GM23338 (cell line): ENCODE data around the gene NHEJ1. TPM values are rescaled to one million over a fixed set of nuclear protein-coding genes. Genes with fewer than 3 reads are reported as not detected.

Experiments
- ATAC-seq: fragments of 200-7000 bp; cut with Tn5 transposase; 3 replicates; pipeline ENCODE4 v1.9.1; 2020
- DNase-seq: peaks from one replicate; pipeline ENCODE4 v3.0.0-alpha.2; 2015; ENCODE audit warnings: low spot score
- H2AFZ ChIP-seq: fragments of 200-600 bp; sonication (generic); 2 replicates; pipeline ENCODE4 v1.8.0; 2016; ENCODE audit warnings: antibody characterized with exemption, mild to moderate bottlenecking, moderate library complexity
- H3F3A ChIP-seq: fragments of 200-600 bp; sonication (generic); replicated peaks from 2 replicates; pipeline ENCODE4 v1.8.0; 2017; ENCODE audit warnings: antibody characterized with exemption, mixed run types, low read depth
- H3K27ac ChIP-seq: fragments of 200-600 bp; sonication (generic); 2 replicates; pipeline ENCODE4 v1.6.1; 2016; ENCODE audit warnings: low read depth
- H3K27me3 ChIP-seq: fragments of 200-600 bp; sonication (generic); 2 replicates; pipeline ENCODE4 v1.8.0; 2016; ENCODE audit warnings: mild to moderate bottlenecking, mixed run types, moderate library complexity; ENCODE audit not compliant: insufficient read depth
- H3K36me3 ChIP-seq: fragments of 200-600 bp; sonication (generic); 2 replicates; pipeline ENCODE4 v1.8.0; 2016; ENCODE audit warnings: mild to moderate bottlenecking; ENCODE audit not compliant: insufficient read depth
- H3K4me1 ChIP-seq: fragments of 200-600 bp; sonication (generic); 2 replicates; pipeline ENCODE4 v1.8.0; 2016; ENCODE audit warnings: mild to moderate bottlenecking, moderate library complexity; ENCODE audit not compliant: insufficient read depth
- H3K4me2 ChIP-seq: fragments of 200-600 bp; sonication (generic); 2 replicates; pipeline ENCODE4 v1.7.1; 2017; ENCODE audit warnings: mixed run types
- H3K4me3 ChIP-seq: fragments of 200-600 bp; sonication (generic); 2 replicates; pipeline ENCODE4 v1.6.1; 2016; ENCODE audit warnings: mixed run types
- H3K79me2 ChIP-seq: fragments of 200-600 bp; sonication (generic); replicated peaks from 2 replicates; pipeline ENCODE4 v1.8.0; 2017; ENCODE audit warnings: mild to moderate bottlenecking; ENCODE audit not compliant: insufficient read depth
- H3K9me2 ChIP-seq: fragments of 200-600 bp; sonication (generic); 2 replicates; pipeline ENCODE4 v1.8.0; 2017; ENCODE audit not compliant: insufficient read depth
- H4K20me1 ChIP-seq: fragments of 200-600 bp; sonication (generic); replicated peaks from 2 replicates; pipeline ENCODE4 v1.8.0; 2017; ENCODE audit warnings: mild to moderate bottlenecking; ENCODE audit not compliant: insufficient read depth
- H3K27ac Mint-ChIP-seq: 2 replicates; pipeline ENCODE4 v1.8.0; 2020; ENCODE audit warnings: inconsistent platforms, mild to moderate bottlenecking, moderate library complexity, mixed read lengths
- H3K27me3 Mint-ChIP-seq: 3 replicates; pipeline ENCODE4 v1.8.0; 2022; ENCODE audit warnings: low read depth, mild to moderate bottlenecking, moderate library complexity, mixed read lengths, inconsistent platforms; ENCODE audit not compliant: insufficient read depth, poor library complexity
- H3K36me3 Mint-ChIP-seq: 3 replicates; pipeline ENCODE4 v1.8.0; 2021; ENCODE audit warnings: low read depth, mild to moderate bottlenecking, inconsistent platforms, moderate library complexity, mixed read lengths
- H3K4me1 Mint-ChIP-seq: 3 replicates; pipeline ENCODE4 v1.8.0; 2020; ENCODE audit warnings: mild to moderate bottlenecking, inconsistent platforms, mixed read lengths
- H3K4me3 Mint-ChIP-seq: 3 replicates; pipeline ENCODE4 v1.8.0; 2021; ENCODE audit warnings: moderate library complexity, mild to moderate bottlenecking, inconsistent platforms, mixed read lengths
- H3K9me3 Mint-ChIP-seq: 3 replicates; pipeline ENCODE4 v1.8.0; 2020; ENCODE audit warnings: moderate library complexity, mild to moderate bottlenecking, inconsistent platforms, mixed read lengths
- CREB1 ChIP-seq: fragments of 250-450 bp; sonication (Bioruptor Pico); IDR thresholded peaks from 2 replicates; pipeline ENCODE4 v1.5.0; 2020; ENCODE audit warnings: low read depth, mild to moderate bottlenecking, moderate library complexity
- EZH2 ChIP-seq: fragments of 200-600 bp; sonication (generic); IDR thresholded peaks from one replicate; pipeline ENCODE4 v1.8.0; 2017; ENCODE audit warnings: antibody characterized with exemption, mild to moderate bottlenecking, low read depth; ENCODE audit not compliant: unreplicated experiment
- STAT1 ChIP-seq: IDR thresholded peaks from one replicate; pipeline ENCODE4 v1.6.1; 2016; ENCODE audit warnings: antibody characterized with exemption; ENCODE audit not compliant: unreplicated experiment
- polyA plus RNA-seq: library from polyadenylated mRNA; unstranded; fragments of >200 nt; fragmentation: Nextera tagmentation; extraction: Ambion mirVana; gene quantifications from 2 replicates; pipeline ENCODE4 v1.2.1, GENCODE V29; 2016
- total RNA-seq: library from RNA; depleted of rRNA; stranded (reverse); fragments of >200 nt; shearing (Covaris generic); gene quantifications from 2 replicates; pipeline ENCODE4 v1.2.3, GENCODE V29; 2014
- TF ChIP-seq, protein P1 (sequence below), 2 experiments: fragments of 200-600 bp in 1 of 2; sonication (generic) in 1 of 2; conservative IDR thresholded peaks; 2 replicates each; pipeline versions ENCODE4 v1.5.1 to v1.6.1; 2016 to 2017; ENCODE audit warnings: antibody characterized with exemption in 2 of 2, low read depth in 2 of 2, mild to moderate bottlenecking in 2 of 2, moderate library complexity in 1 of 2
- TF ChIP-seq, protein P2 (sequence below): IDR thresholded peaks from one replicate; pipeline ENCODE4 v1.6.1; 2018; ENCODE audit warnings: antibody characterized with exemption; ENCODE audit not compliant: unreplicated experiment
- TF ChIP-seq, protein P3 (sequence below): fragments of 250-450 bp; sonication (Bioruptor Pico); IDR thresholded peaks from 2 replicates; pipeline ENCODE4 v1.5.0; 2020; ENCODE audit warnings: mild to moderate bottlenecking, moderate library complexity

Gene NHEJ1
- total and polyA plus RNA-seq, 2 experiments from 2014 or later: 19.6 to 30.6 TPM

DNA sequence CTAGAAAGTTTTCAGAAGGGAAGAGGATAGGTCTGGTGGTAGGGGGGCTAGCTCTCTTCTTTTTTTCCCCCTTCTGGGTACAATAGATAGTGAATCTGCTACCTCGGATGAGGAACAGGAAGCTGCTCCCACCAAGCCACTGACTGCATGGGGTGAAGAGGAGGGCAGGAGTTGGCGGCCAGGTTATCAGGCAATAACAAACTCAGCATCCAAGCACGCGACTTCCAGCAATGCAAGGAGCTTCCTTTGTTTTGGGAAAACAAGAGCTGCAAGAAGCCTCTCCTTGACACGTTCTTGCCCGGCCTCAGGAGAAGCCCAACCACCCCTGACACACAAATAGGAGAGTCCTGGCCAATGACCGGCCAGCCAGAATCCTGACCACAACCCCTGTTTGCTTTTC, 32.2 kb downstream of the NHEJ1 start:
- no peak overlapping the region for H2AFZ ChIP-seq
- no peaks in the 10 kb centered on the region for H3K36me3 ChIP-seq
- no peaks in the 10 kb centered on the region for H3K9me2 ChIP-seq
- ATAC-seq (no peak), DNase-seq (no peak)
- H3K9me3 Mint-ChIP-seq: no peaks in the 10 kb centered on the region
- H3K27ac ChIP-seq: no peak overlapping the region
- no peaks in the 10 kb centered on the region for H3K36me3 Mint-ChIP-seq
- peaks cover 6% of the 10 kb centered on the region; the same call in 1 of the 2 replicates for H4K20me1 ChIP-seq
- no peaks in the 10 kb centered on the region for H3K27me3 ChIP-seq
- no peak overlapping the region for H3K4me3 Mint-ChIP-seq
- H3K4me2 ChIP-seq: no peak overlapping the region
- H3F3A ChIP-seq: no peaks in the 10 kb centered on the region
- TF ChIP-seq, protein P1, sequence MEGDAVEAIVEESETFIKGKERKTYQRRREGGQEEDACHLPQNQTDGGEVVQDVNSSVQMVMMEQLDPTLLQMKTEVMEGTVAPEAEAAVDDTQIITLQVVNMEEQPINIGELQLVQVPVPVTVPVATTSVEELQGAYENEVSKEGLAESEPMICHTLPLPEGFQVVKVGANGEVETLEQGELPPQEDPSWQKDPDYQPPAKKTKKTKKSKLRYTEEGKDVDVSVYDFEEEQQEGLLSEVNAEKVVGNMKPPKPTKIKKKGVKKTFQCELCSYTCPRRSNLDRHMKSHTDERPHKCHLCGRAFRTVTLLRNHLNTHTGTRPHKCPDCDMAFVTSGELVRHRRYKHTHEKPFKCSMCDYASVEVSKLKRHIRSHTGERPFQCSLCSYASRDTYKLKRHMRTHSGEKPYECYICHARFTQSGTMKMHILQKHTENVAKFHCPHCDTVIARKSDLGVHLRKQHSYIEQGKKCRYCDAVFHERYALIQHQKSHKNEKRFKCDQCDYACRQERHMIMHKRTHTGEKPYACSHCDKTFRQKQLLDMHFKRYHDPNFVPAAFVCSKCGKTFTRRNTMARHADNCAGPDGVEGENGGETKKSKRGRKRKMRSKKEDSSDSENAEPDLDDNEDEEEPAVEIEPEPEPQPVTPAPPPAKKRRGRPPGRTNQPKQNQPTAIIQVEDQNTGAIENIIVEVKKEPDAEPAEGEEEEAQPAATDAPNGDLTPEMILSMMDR (conservative IDR thresholded peaks at IDR 0.05; ENCODE audit: low read depth in 2 of 2): no peak
- no peak for TF ChIP-seq STAT1
- no peak for TF ChIP-seq EZH2
- no peak overlapping the region; the same call in 1 of the 2 replicates for H3K27ac Mint-ChIP-seq
- peaks cover 5% of the 10 kb centered on the region; the same call in 1 of the 2 replicates for H3K4me1 ChIP-seq
- H3K4me1 Mint-ChIP-seq: peaks cover 10% of the 10 kb centered on the region; the same call in 2 of the 3 replicates
- H3K4me3 ChIP-seq: no peak overlapping the region
- H3K27me3 Mint-ChIP-seq: peaks cover 2% of the 10 kb centered on the region
- no peaks in the 10 kb centered on the region for H3K79me2 ChIP-seq

DNA sequence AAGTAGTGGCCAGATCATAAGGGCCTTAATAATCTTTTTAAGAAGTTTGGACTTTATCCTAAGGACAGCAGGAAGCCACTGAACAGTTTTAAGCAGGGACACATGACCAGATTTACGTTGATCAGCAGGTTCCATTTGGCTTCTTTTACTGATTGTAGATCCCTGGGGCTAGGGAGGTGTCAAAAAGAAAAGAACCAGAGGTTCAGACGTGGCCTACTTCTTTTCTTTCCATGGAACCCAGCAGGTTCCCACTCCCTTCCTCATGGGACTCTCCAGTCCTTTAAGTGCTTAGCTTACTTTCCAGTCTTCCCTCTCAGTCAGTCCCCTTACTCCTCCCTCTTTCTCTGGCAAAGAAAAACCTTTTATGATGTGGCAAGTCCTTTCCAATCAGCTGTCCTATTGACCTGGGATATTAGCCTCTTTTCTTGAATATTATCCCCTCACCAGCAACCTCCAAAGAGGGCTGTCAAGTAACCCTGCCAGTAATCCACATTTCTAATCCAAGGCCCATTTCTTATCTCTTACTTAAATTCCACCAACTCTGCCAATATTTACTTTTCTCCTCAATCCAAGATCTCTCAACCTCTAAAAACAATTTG, 33.5 kb downstream of the NHEJ1 start:
- Histone ChIP-seq H3K4me1 (peaks cover 10% of the 10 kb centered on the region; the same call in 1 of the 2 replicates), H3K4me2 (no peak overlapping the region), H4K20me1 (peaks cover 6% of the 10 kb centered on the region; the same call in 1 of the 2 replicates), H3F3A (no peaks in the 10 kb centered on the region), H3K27me3 (no peaks in the 10 kb centered on the region), H3K36me3 (no peaks in the 10 kb centered on the region), H3K4me3 (no peak overlapping the region), H3K79me2 (no peaks in the 10 kb centered on the region), H2AFZ (no peak overlapping the region), H3K27ac (no peak overlapping the region), H3K9me2 (no peaks in the 10 kb centered on the region)
- no peak overlapping the region for H3K4me3 Mint-ChIP-seq
- DNase-seq (no peak), ATAC-seq (no peak)
- peaks cover 20% of the 10 kb centered on the region; the same call in 2 of the 3 replicates for H3K4me1 Mint-ChIP-seq
- H3K9me3 Mint-ChIP-seq: no peaks in the 10 kb centered on the region
- no peaks in the 10 kb centered on the region for H3K36me3 Mint-ChIP-seq
- H3K27ac Mint-ChIP-seq: no peak overlapping the region
- peaks cover 3% of the 10 kb centered on the region for H3K27me3 Mint-ChIP-seq
- TF ChIP-seq, protein P1 (conservative IDR thresholded peaks at IDR 0.05; ENCODE audit: low read depth in 2 of 2): no peak
- TF ChIP-seq, protein P2, sequence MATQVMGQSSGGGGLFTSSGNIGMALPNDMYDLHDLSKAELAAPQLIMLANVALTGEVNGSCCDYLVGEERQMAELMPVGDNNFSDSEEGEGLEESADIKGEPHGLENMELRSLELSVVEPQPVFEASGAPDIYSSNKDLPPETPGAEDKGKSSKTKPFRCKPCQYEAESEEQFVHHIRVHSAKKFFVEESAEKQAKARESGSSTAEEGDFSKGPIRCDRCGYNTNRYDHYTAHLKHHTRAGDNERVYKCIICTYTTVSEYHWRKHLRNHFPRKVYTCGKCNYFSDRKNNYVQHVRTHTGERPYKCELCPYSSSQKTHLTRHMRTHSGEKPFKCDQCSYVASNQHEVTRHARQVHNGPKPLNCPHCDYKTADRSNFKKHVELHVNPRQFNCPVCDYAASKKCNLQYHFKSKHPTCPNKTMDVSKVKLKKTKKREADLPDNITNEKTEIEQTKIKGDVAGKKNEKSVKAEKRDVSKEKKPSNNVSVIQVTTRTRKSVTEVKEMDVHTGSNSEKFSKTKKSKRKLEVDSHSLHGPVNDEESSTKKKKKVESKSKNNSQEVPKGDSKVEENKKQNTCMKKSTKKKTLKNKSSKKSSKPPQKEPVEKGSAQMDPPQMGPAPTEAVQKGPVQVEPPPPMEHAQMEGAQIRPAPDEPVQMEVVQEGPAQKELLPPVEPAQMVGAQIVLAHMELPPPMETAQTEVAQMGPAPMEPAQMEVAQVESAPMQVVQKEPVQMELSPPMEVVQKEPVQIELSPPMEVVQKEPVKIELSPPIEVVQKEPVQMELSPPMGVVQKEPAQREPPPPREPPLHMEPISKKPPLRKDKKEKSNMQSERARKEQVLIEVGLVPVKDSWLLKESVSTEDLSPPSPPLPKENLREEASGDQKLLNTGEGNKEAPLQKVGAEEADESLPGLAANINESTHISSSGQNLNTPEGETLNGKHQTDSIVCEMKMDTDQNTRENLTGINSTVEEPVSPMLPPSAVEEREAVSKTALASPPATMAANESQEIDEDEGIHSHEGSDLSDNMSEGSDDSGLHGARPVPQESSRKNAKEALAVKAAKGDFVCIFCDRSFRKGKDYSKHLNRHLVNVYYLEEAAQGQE: no peak
- TF ChIP-seq, protein P3, sequence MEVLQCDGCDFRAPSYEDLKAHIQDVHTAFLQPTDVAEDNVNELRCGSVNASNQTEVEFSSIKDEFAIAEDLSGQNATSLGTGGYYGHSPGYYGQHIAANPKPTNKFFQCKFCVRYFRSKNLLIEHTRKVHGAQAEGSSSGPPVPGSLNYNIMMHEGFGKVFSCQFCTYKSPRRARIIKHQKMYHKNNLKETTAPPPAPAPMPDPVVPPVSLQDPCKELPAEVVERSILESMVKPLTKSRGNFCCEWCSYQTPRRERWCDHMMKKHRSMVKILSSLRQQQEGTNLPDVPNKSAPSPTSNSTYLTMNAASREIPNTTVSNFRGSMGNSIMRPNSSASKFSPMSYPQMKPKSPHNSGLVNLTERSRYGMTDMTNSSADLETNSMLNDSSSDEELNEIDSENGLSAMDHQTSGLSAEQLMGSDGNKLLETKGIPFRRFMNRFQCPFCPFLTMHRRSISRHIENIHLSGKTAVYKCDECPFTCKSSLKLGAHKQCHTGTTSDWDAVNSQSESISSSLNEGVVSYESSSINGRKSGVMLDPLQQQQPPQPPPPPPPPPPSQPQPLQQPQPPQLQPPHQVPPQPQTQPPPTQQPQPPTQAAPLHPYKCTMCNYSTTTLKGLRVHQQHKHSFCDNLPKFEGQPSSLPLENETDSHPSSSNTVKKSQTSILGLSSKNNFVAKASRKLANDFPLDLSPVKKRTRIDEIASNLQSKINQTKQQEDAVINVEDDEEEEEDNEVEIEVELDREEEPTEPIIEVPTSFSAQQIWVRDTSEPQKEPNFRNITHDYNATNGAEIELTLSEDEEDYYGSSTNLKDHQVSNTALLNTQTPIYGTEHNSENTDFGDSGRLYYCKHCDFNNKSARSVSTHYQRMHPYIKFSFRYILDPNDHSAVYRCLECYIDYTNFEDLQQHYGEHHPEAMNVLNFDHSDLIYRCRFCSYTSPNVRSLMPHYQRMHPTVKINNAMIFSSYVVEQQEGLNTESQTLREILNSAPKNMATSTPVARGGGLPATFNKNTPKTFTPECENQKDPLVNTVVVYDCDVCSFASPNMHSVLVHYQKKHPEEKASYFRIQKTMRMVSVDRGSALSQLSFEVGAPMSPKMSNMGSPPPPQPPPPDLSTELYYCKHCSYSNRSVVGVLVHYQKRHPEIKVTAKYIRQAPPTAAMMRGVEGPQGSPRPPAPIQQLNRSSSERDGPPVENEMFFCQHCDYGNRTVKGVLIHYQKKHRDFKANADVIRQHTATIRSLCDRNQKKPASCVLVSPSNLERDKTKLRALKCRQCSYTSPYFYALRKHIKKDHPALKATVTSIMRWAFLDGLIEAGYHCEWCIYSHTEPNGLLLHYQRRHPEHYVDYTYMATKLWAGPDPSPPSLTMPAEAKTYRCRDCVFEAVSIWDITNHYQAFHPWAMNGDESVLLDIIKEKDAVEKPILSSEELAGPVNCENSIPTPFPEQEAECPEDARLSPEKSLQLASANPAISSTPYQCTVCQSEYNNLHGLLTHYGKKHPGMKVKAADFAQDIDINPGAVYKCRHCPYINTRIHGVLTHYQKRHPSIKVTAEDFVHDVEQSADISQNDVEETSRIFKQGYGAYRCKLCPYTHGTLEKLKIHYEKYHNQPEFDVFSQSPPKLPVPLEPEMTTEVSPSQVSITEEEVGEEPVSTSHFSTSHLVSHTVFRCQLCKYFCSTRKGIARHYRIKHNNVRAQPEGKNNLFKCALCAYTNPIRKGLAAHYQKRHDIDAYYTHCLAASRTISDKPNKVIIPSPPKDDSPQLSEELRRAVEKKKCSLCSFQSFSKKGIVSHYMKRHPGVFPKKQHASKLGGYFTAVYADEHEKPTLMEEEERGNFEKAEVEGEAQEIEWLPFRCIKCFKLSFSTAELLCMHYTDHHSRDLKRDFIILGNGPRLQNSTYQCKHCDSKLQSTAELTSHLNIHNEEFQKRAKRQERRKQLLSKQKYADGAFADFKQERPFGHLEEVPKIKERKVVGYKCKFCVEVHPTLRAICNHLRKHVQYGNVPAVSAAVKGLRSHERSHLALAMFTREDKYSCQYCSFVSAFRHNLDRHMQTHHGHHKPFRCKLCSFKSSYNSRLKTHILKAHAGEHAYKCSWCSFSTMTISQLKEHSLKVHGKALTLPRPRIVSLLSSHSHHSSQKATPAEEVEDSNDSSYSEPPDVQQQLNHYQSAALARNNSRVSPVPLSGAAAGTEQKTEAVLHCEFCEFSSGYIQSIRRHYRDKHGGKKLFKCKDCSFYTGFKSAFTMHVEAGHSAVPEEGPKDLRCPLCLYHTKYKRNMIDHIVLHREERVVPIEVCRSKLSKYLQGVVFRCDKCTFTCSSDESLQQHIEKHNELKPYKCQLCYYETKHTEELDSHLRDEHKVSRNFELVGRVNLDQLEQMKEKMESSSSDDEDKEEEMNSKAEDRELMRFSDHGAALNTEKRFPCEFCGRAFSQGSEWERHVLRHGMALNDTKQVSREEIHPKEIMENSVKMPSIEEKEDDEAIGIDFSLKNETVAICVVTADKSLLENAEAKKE (CRISPR knock-in tag): no peak
- TF ChIP-seq EZH2 (no peak), CREB1 (CRISPR knock-in tag) (no peak)
